ENCODE results near the gene TMEM14A. TPM values are rescaled to one million over a fixed set of nuclear protein-coding genes. Genes with fewer than 3 reads are reported as not detected.
A peak's percentile ranks its signal among the peaks of the same experiment; 100 is the strongest.
"Not testable (repeated sequence)": the region's sequence is repeated elsewhere in the genome, so short reads cannot be mapped to it uniquely, and the experiment has no call there.

TMEM14A gene
- polyA plus RNA-seq, 6 donors from 2014 or later = 9.7 to 22.3 (median 15.5) TPM

- H3K27me3 Mint-ChIP-seq = peaks cover 16 to 41% (median 39%) of the 10 kb centered on the region in 3 donors
- no peaks in the 10 kb centered on the region for H3K36me3 Mint-ChIP-seq
- ATAC-seq (ENCODE audit: low read depth in 2 of 2) = no peak
- peaks cover 0 to 3% (median 0%) of the 10 kb centered on the region in 7 donors for H3K9me3 Mint-ChIP-seq
- DNase-seq = no peak
- H3K4me3 Mint-ChIP-seq = no peak overlapping the region
- no peak overlapping the region for H3K27ac Mint-ChIP-seq
- no peaks in the 10 kb centered on the region for H3K4me1 Mint-ChIP-seq
These were observed 26.7 kb upstream of the TMEM14A start for GRCh38 chr6:52644253-52644652.

DNA sequence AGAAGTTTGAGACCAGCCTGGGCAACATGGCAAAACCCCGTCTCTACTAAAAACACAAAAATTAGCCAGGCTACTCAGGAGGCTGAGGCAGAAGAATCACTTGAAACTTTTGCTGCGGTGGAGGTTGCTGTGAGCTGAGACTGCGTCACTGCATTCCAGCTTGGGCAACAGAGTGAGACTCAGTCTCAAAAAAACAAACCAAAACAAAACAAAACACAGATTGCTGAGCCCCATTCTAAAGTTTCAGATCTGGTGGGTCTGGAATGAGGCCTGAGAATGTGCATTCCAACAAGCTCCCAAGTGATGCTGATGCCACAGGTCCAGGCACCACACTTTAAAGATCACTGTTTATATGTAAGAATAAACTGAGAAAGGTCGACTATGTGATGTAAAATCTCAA lies 24.9 kb upstream of the TMEM14A start:
- no peaks in the 10 kb centered on the region for H3K4me1 Mint-ChIP-seq
- H3K36me3 Mint-ChIP-seq = no peaks in the 10 kb centered on the region
- H3K4me3 Mint-ChIP-seq = no peak overlapping the region
- ATAC-seq (ENCODE audit: low read depth in 2 of 2) (no peak), DNase-seq (no peak)
- peaks cover 15 to 26% (median 25%) of the 10 kb centered on the region in 3 donors for H3K27me3 Mint-ChIP-seq
- H3K27ac Mint-ChIP-seq = no peak overlapping the region
- peaks cover 0 to 3% (median 0%) of the 10 kb centered on the region in 7 donors for H3K9me3 Mint-ChIP-seq

GRCh38 chr6:52647199-52647598 lies 23.7 kb upstream of the TMEM14A start:
- no peaks in the 10 kb centered on the region for H3K36me3 Mint-ChIP-seq
- H3K4me3 Mint-ChIP-seq = no peak overlapping the region
- H3K4me1 Mint-ChIP-seq = peaks cover 0 to 4% (median 0%) of the 10 kb centered on the region in 3 donors
- DNase-seq (no peak), ATAC-seq (ENCODE audit: low read depth in 2 of 2) (no peak)
- H3K27ac Mint-ChIP-seq = no peak overlapping the region
- H3K9me3 Mint-ChIP-seq = peaks cover 0 to 3% (median 0%) of the 10 kb centered on the region in 7 donors
- H3K27me3 Mint-ChIP-seq = peaks cover 15 to 22% (median 21%) of the 10 kb centered on the region in 3 donors

DNA sequence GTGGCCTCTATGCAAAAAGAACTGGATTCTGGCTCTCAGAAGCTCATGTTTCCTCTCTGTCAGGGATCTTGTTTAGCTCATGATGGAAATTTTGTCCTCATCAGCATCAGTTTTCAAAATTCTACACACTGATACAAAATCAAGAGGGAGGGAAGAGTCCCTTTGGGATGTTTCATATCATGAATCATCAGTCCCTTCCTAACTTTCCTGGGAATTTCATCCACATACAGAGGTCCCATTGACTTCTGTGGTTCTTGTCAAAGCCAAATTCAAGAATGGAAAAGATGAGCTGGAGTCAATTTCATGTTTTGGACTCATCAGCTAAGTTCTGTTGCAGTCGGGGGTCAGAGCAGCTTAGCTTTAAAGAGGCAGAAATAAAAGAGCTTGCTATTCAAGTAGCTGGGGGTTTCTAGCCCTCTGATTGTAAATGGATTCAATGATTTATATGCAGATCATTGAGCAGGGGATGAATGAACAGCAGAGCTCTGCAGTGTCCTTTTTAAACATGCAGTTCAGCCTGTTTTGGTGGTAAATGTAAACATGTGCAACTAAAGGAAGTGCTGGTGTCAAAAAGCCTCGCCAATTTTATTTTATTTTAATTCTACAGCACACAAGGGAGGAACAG lies 21.3 kb upstream of the TMEM14A start:
- peaks cover 0 to 3% (median 0%) of the 10 kb centered on the region in 7 donors for H3K9me3 Mint-ChIP-seq
- no peak overlapping the region for H3K27ac Mint-ChIP-seq
- no peak for ATAC-seq (ENCODE audit: low read depth in 2 of 2)
- peaks cover 23 to 34% (median 34%) of the 10 kb centered on the region in 3 donors for H3K27me3 Mint-ChIP-seq
- H3K4me1 Mint-ChIP-seq = peaks cover 0 to 4% (median 0%) of the 10 kb centered on the region in 3 donors
- no peak overlapping the region for H3K4me3 Mint-ChIP-seq
- H3K36me3 Mint-ChIP-seq = no peaks in the 10 kb centered on the region
- no peak for DNase-seq

DNA sequence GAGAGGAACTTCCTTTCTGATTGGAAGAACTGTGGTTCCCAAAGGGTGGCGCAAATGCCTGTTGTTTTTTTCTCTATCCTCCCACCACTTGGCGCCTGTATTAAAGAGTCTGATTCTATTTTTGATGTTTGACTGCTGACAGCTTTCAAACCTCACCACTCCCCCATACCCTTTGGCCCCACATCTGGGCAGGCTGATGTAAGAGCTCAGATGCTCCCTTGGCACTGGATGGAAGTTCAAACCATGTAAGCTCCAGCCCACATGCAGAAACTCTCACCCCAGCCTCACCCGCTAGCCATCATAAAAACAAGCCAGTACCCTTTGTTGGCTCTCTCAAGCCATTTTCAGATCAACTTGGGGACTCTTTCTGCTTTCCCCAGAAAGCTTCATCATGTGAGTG lies 20.0 kb upstream of the TMEM14A start:
- no peak for ATAC-seq (ENCODE audit: low read depth in 2 of 2)
- Mint-ChIP-seq H3K27ac (peak overlapping the region in 1 of 6 donors; percentile 7), H3K4me1 (peaks cover 0 to 4% (median 0%) of the 10 kb centered on the region in 3 donors), H3K36me3 (no peaks in the 10 kb centered on the region), H3K9me3 (no peaks in the 10 kb centered on the region), H3K27me3 (peaks cover 24 to 34% (median 29%) of the 10 kb centered on the region in 3 donors), H3K4me3 (no peak overlapping the region)
- no peak for DNase-seq

DNA sequence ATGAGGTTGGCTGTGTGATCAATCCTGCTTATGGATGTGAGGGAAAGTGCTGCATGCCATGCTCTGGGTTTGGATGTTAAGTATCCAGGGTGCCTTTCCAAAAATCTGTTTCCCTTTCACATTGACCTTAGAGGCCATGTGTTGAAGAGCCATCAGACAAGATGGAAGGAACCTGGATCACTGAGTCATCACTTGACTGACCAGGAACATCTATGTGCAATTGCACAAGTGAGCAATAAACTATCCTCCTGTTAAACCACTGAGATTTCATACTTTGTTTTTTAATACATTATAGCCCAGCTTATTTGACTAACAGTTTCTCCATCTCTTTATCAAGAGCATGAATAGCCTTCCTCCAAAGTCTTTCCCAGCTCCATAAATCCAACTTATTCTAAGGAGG lies 17.8 kb upstream of the TMEM14A start:
- ATAC-seq (ENCODE audit: low read depth in 2 of 2) (no peak), DNase-seq (no peak)
- H3K4me1 Mint-ChIP-seq = peaks cover 0 to 4% (median 0%) of the 10 kb centered on the region in 3 donors
- peaks cover 29 to 33% (median 30%) of the 10 kb centered on the region in 3 donors for H3K27me3 Mint-ChIP-seq
- H3K27ac Mint-ChIP-seq = no peak overlapping the region
- H3K4me3 Mint-ChIP-seq = no peak overlapping the region
- H3K9me3 Mint-ChIP-seq = no peaks in the 10 kb centered on the region
- no peaks in the 10 kb centered on the region for H3K36me3 Mint-ChIP-seq

- Mint-ChIP-seq H3K36me3 (no peaks in the 10 kb centered on the region), H3K27ac (peak overlapping the region in 1 of 6 donors; percentile 8), H3K9me3 (no peaks in the 10 kb centered on the region), H3K4me1 (peaks cover 0 to 4% (median 0%) of the 10 kb centered on the region in 3 donors), H3K27me3 (peaks cover 24 to 33% (median 30%) of the 10 kb centered on the region in 3 donors), H3K4me3 (no peak overlapping the region)
- ATAC-seq (ENCODE audit: low read depth in 2 of 2) (no peak), DNase-seq (no peak)
These were observed 16.9 kb upstream of the TMEM14A start for GRCh38 chr6:52654007-52654406.

DNA sequence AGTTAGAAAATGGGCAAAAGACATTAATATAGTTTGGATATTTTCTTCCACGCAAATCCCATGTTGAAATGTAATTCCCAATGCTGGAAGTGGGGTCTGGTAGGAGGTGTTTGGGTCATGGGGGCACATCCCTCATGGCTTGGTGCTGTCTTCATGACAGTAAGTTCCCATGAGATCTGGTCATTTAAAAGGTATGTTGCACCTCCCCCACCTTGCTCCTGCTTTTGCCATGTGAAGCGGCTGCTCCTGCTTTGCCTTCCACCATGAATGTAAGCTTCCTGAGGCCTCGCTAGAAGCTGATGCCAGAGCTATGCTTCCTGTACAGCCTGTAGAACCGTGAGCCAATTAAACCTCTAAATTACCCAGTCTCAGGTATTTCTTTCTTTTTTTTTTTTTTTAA lies 16.3 kb upstream of the TMEM14A start:
- peaks cover 0 to 4% (median 0%) of the 10 kb centered on the region in 3 donors for H3K4me1 Mint-ChIP-seq
- no peak overlapping the region for H3K27ac Mint-ChIP-seq
- H3K9me3 Mint-ChIP-seq = no peaks in the 10 kb centered on the region

DNA sequence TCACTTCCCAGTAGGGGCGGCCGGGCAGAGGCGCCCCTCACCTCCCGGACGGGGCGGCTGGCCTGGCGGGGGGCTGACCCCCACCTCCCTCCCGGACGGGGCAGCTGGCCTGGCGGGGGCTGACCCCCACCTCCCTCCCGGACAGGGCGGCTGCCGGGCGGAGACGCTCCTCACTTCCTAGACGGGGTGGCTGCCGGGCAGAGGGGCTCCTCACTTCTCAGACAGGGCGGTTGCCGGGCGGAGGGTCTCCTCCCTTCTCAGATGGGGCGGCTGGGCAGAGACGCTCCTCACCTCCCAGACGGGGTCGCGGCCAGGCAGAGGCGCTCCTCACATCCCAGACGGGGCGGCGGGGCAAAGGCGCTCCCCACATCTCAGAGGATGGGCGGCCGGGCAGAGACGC lies 15.0 kb upstream of the TMEM14A start:
- H3K4me1 Mint-ChIP-seq; H3K9me3 Mint-ChIP-seq; H3K4me3 Mint-ChIP-seq; H3K27ac Mint-ChIP-seq; DNase-seq; ATAC-seq (ENCODE audit: low read depth in 2 of 2); H3K36me3 Mint-ChIP-seq: not testable (repeated sequence)
- peaks cover 23 to 33% (median 30%) of the 10 kb centered on the region in 3 donors for H3K27me3 Mint-ChIP-seq

More for the DNA sequence above, 16.3 kb upstream of the TMEM14A start:
- Mint-ChIP-seq H3K27me3 (peaks cover 23 to 33% (median 30%) of the 10 kb centered on the region in 3 donors), H3K4me3 (no peak overlapping the region), H3K36me3 (no peaks in the 10 kb centered on the region)
- ATAC-seq (ENCODE audit: low read depth in 2 of 2) = no peak
- DNase-seq = no peak

- Mint-ChIP-seq H3K4me3 (no peak overlapping the region), H3K36me3 (no peaks in the 10 kb centered on the region), H3K9me3 (no peaks in the 10 kb centered on the region), H3K27me3 (peaks cover 19 to 25% (median 24%) of the 10 kb centered on the region in 3 donors), H3K27ac (no peak overlapping the region), H3K4me1 (no peaks in the 10 kb centered on the region)
- DNase-seq (no peak), ATAC-seq (ENCODE audit: low read depth in 2 of 2) (no peak)
These were observed 13.0 kb upstream of the TMEM14A start for GRCh38 chr6:52657870-52658269.

DNA sequence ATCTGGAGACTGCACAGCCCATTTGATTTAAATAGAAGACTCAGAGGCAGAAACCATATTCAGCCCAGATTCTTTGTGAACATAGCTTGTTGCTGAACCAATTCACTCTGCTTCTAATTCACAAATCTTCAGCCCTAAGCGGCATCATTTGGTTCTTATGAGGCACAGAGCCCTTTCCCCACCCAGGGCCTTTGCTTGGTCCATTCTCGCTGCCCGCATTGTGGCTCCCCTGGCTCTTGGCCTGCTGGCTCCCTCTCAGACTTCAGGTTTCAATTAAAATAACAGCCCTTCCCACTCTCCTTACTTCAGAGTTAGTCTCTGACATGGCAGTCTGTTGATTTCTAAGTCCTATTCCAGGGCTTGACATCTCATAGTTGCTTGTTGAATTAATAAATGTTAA lies 9.4 kb upstream of the TMEM14A start:
- DNase-seq = no peak
- Mint-ChIP-seq H3K4me3 (no peak overlapping the region), H3K27ac (no peak overlapping the region), H3K9me3 (no peaks in the 10 kb centered on the region), H3K27me3 (peaks cover 5 to 9% (median 9%) of the 10 kb centered on the region in 3 donors), H3K36me3 (no peaks in the 10 kb centered on the region), H3K4me1 (no peaks in the 10 kb centered on the region)
- no peak for ATAC-seq (ENCODE audit: low read depth in 2 of 2)

DNA sequence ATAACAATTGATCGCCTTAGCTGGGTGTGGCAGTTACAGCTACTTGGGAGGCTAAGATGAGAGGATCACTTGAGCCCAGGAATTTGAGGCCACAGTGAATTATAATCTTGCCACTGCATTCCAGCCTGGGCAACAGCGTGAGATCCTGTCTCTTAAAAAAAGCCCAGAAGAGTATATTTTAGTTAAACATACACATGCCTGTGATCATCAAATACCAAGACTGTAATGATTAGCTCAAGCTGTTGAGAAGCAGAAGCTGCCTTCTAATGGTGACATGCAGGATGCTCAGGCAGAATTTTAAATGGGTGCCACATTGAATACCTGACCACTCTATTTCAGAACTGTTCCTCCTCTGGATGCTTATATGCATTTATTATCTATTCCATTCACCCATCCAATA lies 8.9 kb upstream of the TMEM14A start:
- H3K27ac Mint-ChIP-seq = no peak overlapping the region
- DNase-seq = no peak
- peaks cover 5 to 9% (median 9%) of the 10 kb centered on the region in 3 donors for H3K27me3 Mint-ChIP-seq

DNA sequence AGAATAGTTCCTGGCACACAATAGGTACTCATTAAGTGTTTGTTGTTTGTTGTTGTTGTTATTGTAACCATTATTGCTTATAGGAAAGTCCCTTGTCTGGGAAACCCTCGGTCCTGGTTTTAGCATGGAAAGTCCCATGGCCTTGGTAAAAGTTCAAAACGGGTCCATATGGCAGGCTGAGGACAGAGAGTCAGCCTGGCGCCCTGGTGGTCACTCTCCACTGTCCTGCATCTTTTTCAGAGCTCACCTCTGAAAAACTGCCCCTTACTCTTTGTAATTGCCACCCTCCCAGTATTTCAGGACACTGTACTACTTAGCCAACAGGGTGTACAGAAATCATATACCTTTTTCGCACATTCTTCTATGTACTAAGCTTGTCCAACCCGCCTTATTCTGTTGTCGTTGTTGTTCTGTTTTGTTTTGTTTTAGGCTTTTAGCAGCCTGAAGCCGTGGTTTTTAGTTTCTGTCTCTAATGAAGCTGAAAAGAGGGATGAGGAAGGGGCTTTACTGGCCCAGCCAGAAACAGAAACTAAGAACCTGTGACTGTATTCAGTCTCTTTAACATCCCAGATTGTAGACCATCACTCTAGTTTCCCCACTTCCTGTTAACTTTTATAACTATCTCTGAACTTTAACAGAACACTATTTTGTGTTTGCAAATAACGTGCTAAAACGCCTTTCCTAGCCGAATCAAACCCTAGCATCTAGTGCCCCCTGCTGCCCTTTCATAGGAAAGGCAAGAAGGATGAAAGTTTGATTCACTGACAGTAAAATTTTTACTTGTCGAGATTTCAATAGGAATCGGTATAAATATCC lies 7.6 kb upstream of the TMEM14A start:
- peak; percentile 59 to 62 for ATAC-seq (ENCODE audit: low read depth in 2 of 2)
- Mint-ChIP-seq H3K27me3 (no peaks in the 10 kb centered on the region), H3K9me3 (no peaks in the 10 kb centered on the region), H3K27ac (no peak overlapping the region), H3K36me3 (no peaks in the 10 kb centered on the region), H3K4me1 (peaks cover 3 to 9% (median 7%) of the 10 kb centered on the region in 3 donors), H3K4me3 (peak overlapping the region in 2 of 8 donors; percentile 14 to 54)
- peak; percentile 56 for DNase-seq

More for the DNA sequence above, 8.9 kb upstream of the TMEM14A start:
- Mint-ChIP-seq H3K4me1 (peaks cover 0 to under 1% (median 0%) of the 10 kb centered on the region in 3 donors), H3K4me3 (no peak overlapping the region), H3K9me3 (no peaks in the 10 kb centered on the region), H3K36me3 (no peaks in the 10 kb centered on the region)
- ATAC-seq (ENCODE audit: low read depth in 2 of 2) = no peak

GRCh38 chr6:52663936-52664185 lies 7.1 kb upstream of the TMEM14A start:
- H3K4me3 Mint-ChIP-seq = no peak overlapping the region
- DNase-seq (no peak), ATAC-seq (ENCODE audit: low read depth in 2 of 2) (no peak)
- H3K27me3 Mint-ChIP-seq = no peaks in the 10 kb centered on the region
- H3K9me3 Mint-ChIP-seq = no peaks in the 10 kb centered on the region
- no peak overlapping the region for H3K27ac Mint-ChIP-seq
- H3K4me1 Mint-ChIP-seq = peaks cover 3 to 9% (median 7%) of the 10 kb centered on the region in 3 donors
- H3K36me3 Mint-ChIP-seq = no peaks in the 10 kb centered on the region
